GM18508 (cell line): ENCODE data around the gene ZNF879.

Experiments
- ATAC-seq: cut with Tn5 transposase; IDR thresholded peaks from one replicate; pipeline ENCODE4 v1.9.1; 2021; ENCODE audit warnings: moderate number of reproducible peaks; ENCODE audit not compliant: insufficient read depth, unreplicated experiment

Gene ZNF879

DNA sequence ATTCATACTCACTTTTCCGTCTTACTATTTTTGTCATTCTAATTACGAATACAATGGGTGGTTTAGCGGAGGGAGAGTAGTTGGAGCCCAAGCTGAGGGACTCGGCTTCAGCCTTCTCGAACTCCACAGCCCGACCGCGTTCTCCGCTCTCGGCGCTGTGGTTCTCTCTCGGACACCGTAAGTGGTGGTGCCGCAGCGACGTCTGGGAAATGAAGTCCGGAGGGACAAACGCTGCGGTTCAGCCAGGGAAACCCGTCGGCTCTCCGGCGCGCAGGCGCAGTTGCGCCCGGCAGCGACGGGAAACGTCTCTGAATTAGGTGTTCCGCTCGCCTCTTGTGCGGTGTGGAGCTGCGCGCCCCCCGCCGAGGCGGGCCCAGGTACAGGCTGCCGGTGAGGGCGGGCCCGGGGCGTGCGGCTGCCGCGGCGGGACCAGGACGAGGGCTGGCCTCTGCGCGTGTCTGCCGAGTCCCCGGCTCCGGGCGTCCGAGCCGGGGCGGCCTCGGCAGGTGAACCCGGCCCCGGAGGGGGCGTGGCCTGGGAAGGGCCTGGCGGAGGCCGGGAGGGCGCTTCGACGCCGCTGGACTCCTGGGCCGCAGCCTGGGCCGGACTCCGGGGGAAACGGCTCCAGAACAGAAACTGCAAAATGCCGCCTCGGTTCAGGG lies at the start of gene ZNF879:
ZNF879 (plus strand) TSS at position 277 of the 662 bp plus-strand sequence. CDS start 1,201 bp downstream, outside the sequence.
- peak; percentile 76 for ATAC-seq

- no peak for ATAC-seq
Observed at GRCh38 chr5:178981381-178981780, 42.2 kb upstream of the ZNF879 start.

GRCh38 chr5:178982941-178983340 lies 40.7 kb upstream of the ZNF879 start:
- ATAC-seq = no peak

DNA sequence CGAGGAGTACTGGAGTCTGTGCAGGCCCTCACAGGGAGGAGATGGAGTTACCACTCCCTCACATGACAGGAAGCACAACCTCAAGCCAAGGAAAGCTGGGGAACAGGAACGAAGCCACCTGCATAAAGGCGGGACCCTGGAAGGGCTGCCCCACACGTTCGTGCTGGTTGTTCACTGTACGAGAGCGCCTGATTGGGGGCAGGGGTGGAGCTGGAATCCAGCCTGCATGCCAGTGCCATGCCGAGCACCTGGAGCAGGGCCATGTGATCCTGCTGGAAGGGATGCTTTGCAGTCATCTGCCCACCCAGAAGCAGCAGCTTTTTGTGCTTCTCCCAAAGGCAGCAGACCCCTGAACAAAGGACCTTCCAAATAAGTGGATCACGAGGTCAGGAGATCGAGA lies 39.9 kb upstream of the ZNF879 start:
- no peak for ATAC-seq

GRCh38 chr5:178984145-178985072 lies 39.2 kb upstream of the ZNF879 start:
- ATAC-seq = no peak

GRCh38 chr5:178986326-178986960 lies 37.2 kb upstream of the ZNF879 start:
- no peak for ATAC-seq

DNA sequence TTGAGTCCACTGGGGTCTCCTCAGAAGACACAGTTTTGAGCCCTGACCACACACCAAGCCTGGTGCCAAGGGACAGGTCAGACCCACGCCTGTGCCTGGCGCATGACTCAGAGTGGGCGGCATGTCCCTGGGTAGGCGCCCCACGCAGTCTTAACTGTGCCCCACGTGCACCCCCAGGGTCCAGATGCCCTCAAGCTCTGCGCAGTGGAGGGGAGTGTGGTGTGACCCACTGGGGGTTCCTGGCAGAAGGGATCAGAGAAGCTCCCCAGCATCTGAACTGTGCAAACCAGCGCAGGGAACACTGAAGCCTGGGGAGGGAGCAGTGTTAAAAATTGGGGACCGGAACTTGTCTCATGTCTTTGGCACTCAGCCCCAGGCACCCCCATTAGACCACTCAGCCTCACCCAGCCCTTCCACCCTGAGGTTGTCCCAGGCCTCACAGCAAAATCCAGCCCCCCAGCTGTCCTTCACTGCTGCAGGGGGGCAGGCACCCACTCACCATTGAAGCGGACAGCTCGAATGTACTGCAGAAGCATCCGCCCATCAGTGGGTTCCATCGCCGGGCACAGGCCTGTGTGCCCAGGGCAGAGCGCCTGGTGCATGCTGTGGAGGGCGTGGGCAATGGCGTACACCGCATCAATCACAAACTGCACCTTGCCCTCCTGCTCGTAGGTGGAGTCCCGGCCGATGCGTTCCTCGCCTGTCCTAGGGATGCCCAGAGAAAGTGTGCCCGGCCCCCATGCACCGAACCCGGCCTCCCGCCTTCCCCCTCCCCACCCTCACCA lies 35.0 kb upstream of the ZNF879 start:
- ATAC-seq = no peak

DNA sequence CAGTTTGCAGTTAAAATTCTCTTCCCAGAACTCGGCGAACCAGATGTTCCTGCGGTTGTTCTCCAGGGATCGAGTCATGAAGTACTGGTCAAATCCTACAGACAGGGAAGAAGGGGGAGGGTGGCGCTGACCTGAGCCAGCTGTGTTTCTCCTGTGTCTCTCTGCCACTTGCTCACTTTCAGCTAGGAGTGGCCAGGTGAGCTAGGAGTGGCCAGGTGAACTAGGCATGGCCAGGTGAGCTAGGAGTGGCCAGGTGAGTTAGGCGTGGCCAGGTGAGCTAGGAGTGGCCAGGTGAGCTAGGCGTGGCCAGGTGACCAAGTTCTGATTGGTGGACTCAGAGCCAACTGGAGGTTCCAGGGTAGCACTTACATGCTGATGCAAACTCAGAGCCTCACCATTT lies 34.3 kb upstream of the ZNF879 start:
- no peak for ATAC-seq

DNA sequence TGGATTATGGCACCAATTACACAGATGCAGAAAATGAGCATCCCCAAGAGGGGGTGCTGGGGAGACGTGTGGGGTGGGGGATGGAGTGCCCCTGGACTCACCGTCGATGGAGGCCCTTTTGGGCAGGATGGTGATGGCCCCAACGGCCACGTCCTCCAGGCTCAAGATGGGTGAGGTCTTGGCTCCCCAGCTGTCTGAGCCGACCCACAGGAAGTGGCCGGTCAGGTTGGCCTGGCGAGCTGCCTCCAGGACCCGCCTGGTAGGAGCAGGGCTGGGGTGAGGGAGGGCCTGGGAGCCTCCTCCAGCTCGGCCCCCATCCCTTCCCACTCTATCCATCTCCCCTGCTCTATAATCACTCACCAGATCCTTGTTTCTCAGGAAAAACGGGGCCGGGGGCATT lies 33.1 kb upstream of the ZNF879 start:
- ATAC-seq = no peak

- no peak for ATAC-seq
Observed at GRCh38 chr5:178991190-178992145, 32.1 kb upstream of the ZNF879 start.

DNA sequence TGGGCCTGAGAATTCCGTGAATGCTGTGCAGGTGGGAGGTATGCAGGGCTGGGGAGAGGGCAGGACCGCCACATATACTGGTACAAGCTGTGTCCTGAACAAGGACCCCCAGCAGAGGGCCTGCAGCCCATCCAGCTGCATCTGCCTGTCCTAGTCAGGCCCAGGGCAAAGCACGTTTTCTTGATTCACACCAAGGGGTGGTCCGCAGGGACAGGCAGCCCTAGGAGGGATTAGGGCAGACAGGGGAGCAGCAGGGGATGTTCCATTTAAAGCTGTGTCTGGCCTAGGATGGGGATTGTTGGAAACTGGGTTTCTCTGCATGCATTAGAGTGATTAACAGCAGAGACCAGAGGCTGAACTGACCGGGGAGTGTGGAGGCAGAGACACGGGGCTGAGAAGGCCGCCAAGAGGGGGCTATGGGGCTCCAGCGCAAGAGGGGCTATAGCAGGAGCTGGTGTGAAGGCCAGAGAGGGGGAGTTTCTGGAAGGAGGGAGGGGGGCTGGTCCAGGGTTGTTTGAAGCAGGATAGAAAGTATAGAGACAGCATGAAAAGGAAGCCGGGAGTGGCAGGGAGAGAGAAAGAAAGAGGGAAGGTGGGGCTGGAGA lies 31.2 kb upstream of the ZNF879 start:
- ATAC-seq = no peak

- no peak for ATAC-seq
Observed at GRCh38 chr5:178993236-178993765, 30.3 kb upstream of the ZNF879 start.

GRCh38 chr5:178993955-178994579 lies 29.5 kb upstream of the ZNF879 start:
- no peak for ATAC-seq

DNA sequence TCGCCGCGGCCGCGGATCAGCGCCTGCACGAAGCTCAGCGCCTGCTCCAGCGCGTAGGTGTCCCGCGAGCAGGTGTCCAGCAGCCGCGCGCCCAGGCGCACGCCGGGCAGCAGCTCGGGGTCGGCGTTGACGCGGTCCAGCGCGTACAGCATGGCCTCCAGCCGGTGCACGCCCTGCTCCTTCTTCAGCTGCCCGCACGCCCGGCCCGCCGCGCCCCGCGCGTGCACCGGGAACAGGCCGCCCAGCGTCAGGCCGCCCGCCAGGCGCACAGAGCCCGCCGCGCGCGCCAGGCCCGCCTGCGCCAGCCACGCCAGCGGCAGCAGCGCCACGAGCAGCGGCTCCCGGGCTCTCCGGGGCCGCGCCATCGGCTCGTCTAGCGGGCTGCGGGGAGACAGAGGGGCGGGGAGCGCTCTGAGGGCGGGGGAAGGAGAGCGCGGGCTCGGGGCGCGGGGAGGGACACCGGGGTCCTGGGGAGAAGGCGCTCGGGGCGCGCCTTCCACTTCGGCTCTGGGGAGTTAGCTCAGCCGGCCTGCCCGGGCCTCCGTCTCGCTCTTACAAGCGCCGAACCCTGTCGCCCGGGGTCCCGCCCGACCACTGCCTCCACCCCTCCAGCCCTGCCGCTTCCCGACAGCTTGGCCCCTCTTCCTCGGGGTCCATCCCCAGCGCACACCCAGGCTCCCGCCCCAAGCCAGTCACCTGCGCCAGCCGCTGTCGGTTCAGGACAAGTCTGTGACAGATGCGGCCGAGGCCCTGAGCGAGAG lies 28.8 kb upstream of the ZNF879 start, which contains the start of gene GRM6:
GRM6 (minus strand) TSS at position 741 of the 761 bp plus-strand sequence; CDS start at position 365, 376 bp downstream.
- ATAC-seq = no peak

GRCh38 chr5:178995341-178995690 lies 28.3 kb upstream of the ZNF879 start:
- ATAC-seq = no peak

GRCh38 chr5:178996156-178996555 lies 27.4 kb upstream of the ZNF879 start:
- no peak for ATAC-seq

DNA sequence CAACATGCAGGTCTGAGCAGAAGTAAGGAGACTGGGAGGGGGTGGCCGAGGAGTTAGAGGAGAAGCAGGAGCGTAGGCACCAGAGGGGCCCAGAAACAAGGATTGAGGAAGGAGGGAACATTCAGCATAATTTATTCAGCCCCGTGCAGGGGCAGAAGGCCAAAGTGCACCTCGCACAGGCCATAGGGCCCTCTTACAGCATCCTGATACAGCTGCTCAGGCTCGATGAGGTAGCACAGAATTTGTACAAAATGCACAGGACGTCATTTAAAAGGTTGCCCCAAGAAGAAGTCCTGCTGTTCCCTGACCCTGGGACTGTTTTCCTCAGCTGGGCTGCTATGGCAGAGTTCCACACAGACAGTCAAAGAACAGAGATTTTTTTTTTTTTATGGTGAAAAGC lies 26.4 kb upstream of the ZNF879 start:
- ATAC-seq = no peak
